Measurements from ENCODE around the gene PTGDR2. TPM values are rescaled to one million over a fixed set of nuclear protein-coding genes. Genes with fewer than 3 reads are reported as not detected.

PTGDR2 gene
- total RNA-seq, 1 donor from 2014 or later: 0.19 TPM

DNA sequence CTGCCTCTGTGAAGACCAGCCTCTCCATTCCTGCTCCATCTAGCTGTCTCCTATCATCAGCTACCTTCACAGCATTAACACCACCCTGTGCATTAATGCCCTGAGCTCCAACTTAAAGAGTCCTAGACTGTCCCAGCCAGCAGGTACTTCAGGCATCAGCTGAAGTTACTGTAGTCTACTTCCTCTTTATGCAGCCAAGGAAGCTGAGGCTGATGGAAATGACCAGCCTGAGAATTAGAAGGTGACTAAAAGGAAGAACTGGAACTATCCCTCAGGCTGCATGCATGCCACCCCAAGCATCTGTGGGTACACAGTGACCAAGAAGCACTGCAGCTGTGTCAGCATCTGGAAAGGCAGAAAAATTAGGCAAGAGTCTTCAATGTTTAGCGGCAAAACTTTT is 42.4 kb downstream of the PTGDR2 start:
- DNase-seq (ENCODE audit: low spot score): no peak

DNA sequence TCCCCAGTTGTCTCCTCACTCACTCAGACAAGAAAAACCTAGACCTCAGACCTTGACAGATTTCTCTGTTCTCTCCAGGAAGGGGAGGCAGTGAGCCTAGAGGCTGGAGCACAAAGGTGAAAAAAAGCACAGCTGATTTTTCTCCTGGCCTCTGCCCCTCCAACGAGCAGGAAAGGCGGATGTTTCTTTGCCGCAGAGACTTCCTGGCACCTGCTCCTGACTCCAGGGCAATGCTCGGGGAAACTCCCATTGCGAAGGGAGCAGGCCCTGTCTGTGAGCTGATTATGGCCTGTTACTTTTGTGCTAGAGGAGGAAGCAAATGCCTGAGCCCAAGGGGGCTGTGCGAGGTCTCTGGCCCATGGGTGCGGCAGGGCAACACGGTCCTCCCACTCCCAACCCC is 45.2 kb downstream of the PTGDR2 start:
- DNase-seq (ENCODE audit: low spot score): no peak

DNA sequence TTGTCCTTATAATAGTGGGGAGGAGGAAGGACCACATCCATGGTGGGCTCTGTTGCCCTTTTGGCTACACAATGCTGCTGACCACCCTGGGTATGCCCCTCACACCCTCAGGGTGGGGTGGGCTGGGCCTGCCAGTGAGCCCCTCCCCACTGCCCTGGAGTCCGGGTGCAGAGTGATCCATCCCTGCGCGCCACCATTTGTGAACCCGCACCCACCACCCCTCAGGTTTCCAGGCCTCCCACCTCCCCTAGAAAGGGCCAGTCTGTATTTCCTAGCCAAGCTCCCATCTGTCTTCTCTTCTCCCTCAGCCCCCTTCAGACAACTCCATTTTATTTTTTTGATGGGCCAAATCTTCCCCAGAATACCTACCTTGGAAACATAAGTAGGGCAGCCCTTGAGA is 45.6 kb downstream of the PTGDR2 start:
- DNase-seq (ENCODE audit: low spot score): no peak

DNA sequence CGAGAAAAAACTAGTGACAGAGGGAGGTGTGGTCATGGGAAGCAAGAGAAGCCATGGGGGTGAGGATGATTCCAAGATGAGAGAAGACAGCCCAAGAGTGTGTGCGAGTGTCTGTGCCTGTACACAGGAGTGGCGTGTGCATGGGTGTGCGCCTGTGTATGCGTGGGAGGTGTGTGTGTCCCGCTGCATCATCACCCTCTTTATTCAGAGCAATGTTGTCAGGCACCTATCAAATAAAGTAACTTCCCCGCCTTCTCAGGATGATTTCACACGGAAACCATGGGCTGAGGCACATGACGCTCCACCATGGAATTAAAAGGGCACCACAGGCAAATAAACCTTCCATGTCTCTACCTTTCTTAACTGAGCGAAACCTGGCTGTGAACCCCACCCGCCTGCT is 46.1 kb downstream of the PTGDR2 start:
- no peak for DNase-seq (ENCODE audit: low spot score)

DNA sequence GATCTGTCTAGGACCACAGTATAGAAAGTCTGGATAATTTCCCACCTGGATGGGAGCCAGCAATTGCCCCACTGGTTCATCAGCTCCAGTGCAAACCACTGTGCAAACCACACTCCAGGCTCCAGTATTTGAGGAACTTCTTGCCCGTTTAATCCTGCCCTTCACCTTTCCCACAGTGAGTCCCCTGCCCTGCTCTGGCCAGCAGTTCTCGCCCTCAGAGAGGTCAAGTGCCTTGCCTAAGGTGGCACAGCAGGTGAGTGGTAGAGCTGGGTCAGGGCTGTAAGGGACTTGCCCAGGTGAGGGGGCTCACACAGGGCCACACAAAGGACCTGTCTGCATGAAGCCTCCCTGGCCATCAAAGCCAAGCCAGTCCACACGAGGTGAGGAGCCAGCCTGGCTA is 46.5 kb downstream of the PTGDR2 start:
- DNase-seq (ENCODE audit: low spot score): no peak

DNA sequence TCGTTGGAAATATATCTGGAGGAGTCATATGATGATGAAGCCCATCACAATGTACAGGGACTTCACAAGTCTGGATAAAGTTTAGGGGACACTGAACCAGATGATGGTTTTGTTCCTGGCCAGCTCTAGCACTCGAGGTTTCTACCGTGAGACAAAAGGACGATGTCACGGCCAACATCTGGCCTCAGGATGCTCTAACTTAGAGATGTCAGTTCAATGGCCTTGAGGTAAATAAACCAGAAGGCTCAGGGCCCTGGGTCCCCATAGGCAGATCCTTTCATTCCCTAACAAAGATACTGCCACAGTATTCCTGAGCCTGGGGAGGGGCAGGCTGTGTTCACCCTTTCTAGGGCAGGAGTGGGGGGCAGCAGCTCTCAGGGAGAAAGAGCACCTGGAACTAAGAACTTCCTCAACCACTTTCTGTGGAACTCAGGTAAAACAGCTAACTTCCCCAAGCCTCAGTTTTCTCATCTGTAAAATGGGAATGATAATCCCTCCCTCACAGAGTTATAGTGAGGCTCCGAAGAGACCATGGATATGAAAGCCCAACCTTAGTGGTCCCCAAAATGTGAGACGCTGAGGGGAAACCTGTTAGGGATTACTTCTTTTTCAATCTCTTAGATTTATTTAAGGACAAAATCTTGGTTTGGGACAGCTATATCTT is 52.3 kb downstream of the PTGDR2 start:
- no peak for DNase-seq (ENCODE audit: low spot score)

DNA sequence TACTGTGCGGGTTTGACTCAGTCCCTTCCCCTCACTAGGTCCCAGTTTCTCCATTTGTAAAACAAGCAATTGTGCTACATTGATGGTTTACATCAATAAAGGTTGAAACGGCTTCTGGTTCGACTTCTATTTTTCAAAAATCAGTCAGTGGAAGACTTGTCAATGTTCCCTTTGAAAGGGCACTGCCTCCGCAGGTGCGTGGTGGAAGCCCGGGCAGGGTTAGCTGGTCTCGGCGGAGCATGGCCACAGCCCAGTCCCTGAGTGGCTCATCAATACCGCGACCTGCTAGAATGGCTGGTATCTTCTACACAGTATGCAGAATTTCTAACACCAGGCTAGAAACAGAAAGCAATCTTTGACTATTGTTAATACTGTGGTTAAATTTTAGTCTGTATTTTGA is 54.6 kb downstream of the PTGDR2 start:
- DNase-seq (ENCODE audit: low spot score): no peak

Other genes starting within 250 kb of the PTGDR2 start
- 0.48 TPM for gene MS4A8, start 156.3 kb downstream of the PTGDR2 start, total RNA-seq
- not detected for gene MS4A18, start 131.2 kb downstream of the PTGDR2 start, total RNA-seq
- not detected for gene MS4A15, start 99.1 kb downstream of the PTGDR2 start, total RNA-seq
- not detected for gene MS4A10, start 70.6 kb downstream of the PTGDR2 start, total RNA-seq
- gene CCDC86, start 13.8 kb downstream of the PTGDR2 start, total RNA-seq: 40.4 TPM
- gene ZP1, start 11.6 kb upstream of the PTGDR2 start, total RNA-seq: 1.4 TPM
- 68.3 TPM for gene PRPF19, start 50.6 kb upstream of the PTGDR2 start, total RNA-seq
- 116 TPM for gene TMEM109, start 58.2 kb upstream of the PTGDR2 start, total RNA-seq
- 6.7 TPM for gene TMEM132A, start 68.5 kb upstream of the PTGDR2 start, total RNA-seq
- gene SLC15A3, start 96.2 kb upstream of the PTGDR2 start, total RNA-seq: 47.4 TPM
- gene CD6, start 115.7 kb upstream of the PTGDR2 start, total RNA-seq: 0.87 TPM
- gene CD5, start 246.5 kb upstream of the PTGDR2 start, total RNA-seq: 0.26 TPM